ENCODE measurements around the gene C22orf39. TPM values are rescaled to one million over a fixed set of nuclear protein-coding genes. Genes with fewer than 3 reads are reported as not detected.

C22orf39 gene
- total and polyA plus RNA-seq, 4 donors, result 47.9 to 66.4 (median 56.6) TPM

- Histone ChIP-seq H3K4me1 (ENCODE audit: control insufficient read depth, insufficient read depth, low read length) (no peaks in the 10 kb centered on the region), H3K36me3 (ENCODE audit: control insufficient read depth, insufficient read depth, low read length) (peaks cover 68% of the 10 kb centered on the region)
- WGBS (ENCODE audit: insufficient coverage), result 91% methylated on average over 2 of the region's 6 CpGs
Observed at GRCh38 chr22:19396934-19397733, 50.4 kb downstream of the C22orf39 start.

GRCh38 chr22:19396561-19396933 lies 51.0 kb downstream of the C22orf39 start:
- Histone ChIP-seq H3K4me1 (ENCODE audit: control insufficient read depth, insufficient read depth, low read length) (no peaks in the 10 kb centered on the region), H3K27ac (ENCODE audit: low read depth, low read length) (no peak overlapping the region), H3K4me3 (ENCODE audit: low read depth, low read length) (no peak overlapping the region), H3K27me3 (ENCODE audit: control insufficient read depth, insufficient read depth, low read length) (no peaks in the 10 kb centered on the region), H3K9me3 (ENCODE audit: control insufficient read depth, insufficient read depth, low read length) (no peaks in the 10 kb centered on the region), H3K36me3 (ENCODE audit: control insufficient read depth, insufficient read depth, low read length) (peaks cover 71% of the 10 kb centered on the region)
- no peak for DNase-seq (ENCODE audit: low read depth in 4 of 6, low spot score in 6 of 6)
- 83% methylated on average over 6 of the region's 6 CpGs for WGBS (ENCODE audit: insufficient coverage)

More at GRCh38 chr22:19396934-19397733, 50.4 kb downstream of the C22orf39 start:
- Histone ChIP-seq H3K4me3 (ENCODE audit: low read depth, low read length) (no peak overlapping the region), H3K27ac (ENCODE audit: low read depth, low read length) (no peak overlapping the region), H3K27me3 (ENCODE audit: control insufficient read depth, insufficient read depth, low read length) (no peaks in the 10 kb centered on the region), H3K9me3 (ENCODE audit: control insufficient read depth, insufficient read depth, low read length) (no peaks in the 10 kb centered on the region)
- peak in 1 of 6 donors; percentile 49 for DNase-seq (ENCODE audit: low read depth in 4 of 6, low spot score in 6 of 6)

GRCh38 chr22:19395276-19395675 lies 52.2 kb downstream of the C22orf39 start:
- DNase-seq (ENCODE audit: low read depth in 4 of 6, low spot score in 6 of 6), result no peak
- no peaks in the 10 kb centered on the region for H3K4me1 ChIP-seq (ENCODE audit: control insufficient read depth, insufficient read depth, low read length)
- H3K27ac ChIP-seq (ENCODE audit: low read depth, low read length), result no peak overlapping the region
- no peaks in the 10 kb centered on the region for H3K27me3 ChIP-seq (ENCODE audit: control insufficient read depth, insufficient read depth, low read length)
- peaks cover 75% of the 10 kb centered on the region for H3K36me3 ChIP-seq (ENCODE audit: control insufficient read depth, insufficient read depth, low read length)
- no peaks in the 10 kb centered on the region for H3K9me3 ChIP-seq (ENCODE audit: control insufficient read depth, insufficient read depth, low read length)
- WGBS (ENCODE audit: insufficient coverage), result 100% methylated on average over 3 of the region's 4 CpGs
- H3K4me3 ChIP-seq (ENCODE audit: low read depth, low read length), result no peak overlapping the region

- WGBS (ENCODE audit: insufficient coverage), result 98% methylated on average over 7 of the region's 8 CpGs
- DNase-seq (ENCODE audit: low read depth in 4 of 6, low spot score in 6 of 6), result no peak
- peaks cover 82% of the 10 kb centered on the region for H3K36me3 ChIP-seq (ENCODE audit: control insufficient read depth, insufficient read depth, low read length)
Observed at GRCh38 chr22:19394274-19395050, 53.0 kb downstream of the C22orf39 start.

GRCh38 chr22:19393704-19394103 lies 53.8 kb downstream of the C22orf39 start:
- 92% methylated on average over 5 of the region's 5 CpGs for WGBS (ENCODE audit: insufficient coverage)
- DNase-seq (ENCODE audit: low read depth in 4 of 6, low spot score in 6 of 6), result no peak
- no peaks in the 10 kb centered on the region for H3K9me3 ChIP-seq (ENCODE audit: control insufficient read depth, insufficient read depth, low read length)
- no peaks in the 10 kb centered on the region for H3K4me1 ChIP-seq (ENCODE audit: control insufficient read depth, insufficient read depth, low read length)
- H3K36me3 ChIP-seq (ENCODE audit: control insufficient read depth, insufficient read depth, low read length), result peaks cover 83% of the 10 kb centered on the region
- H3K27ac ChIP-seq (ENCODE audit: low read depth, low read length), result no peak overlapping the region
- H3K27me3 ChIP-seq (ENCODE audit: control insufficient read depth, insufficient read depth, low read length), result no peaks in the 10 kb centered on the region
- H3K4me3 ChIP-seq (ENCODE audit: low read depth, low read length), result no peak overlapping the region

More at GRCh38 chr22:19394274-19395050, 53.0 kb downstream of the C22orf39 start:
- Histone ChIP-seq H3K27ac (ENCODE audit: low read depth, low read length) (no peak overlapping the region), H3K27me3 (ENCODE audit: control insufficient read depth, insufficient read depth, low read length) (no peaks in the 10 kb centered on the region), H3K9me3 (ENCODE audit: control insufficient read depth, insufficient read depth, low read length) (no peaks in the 10 kb centered on the region), H3K4me1 (ENCODE audit: control insufficient read depth, insufficient read depth, low read length) (no peaks in the 10 kb centered on the region), H3K4me3 (ENCODE audit: low read depth, low read length) (no peak overlapping the region)

Other genes with a start within 250 kb of the C22orf39 start
- 10 to 100 TPM; 13.0 to 20.9 TPM for gene CLTCL1, start 156.0 kb downstream of the C22orf39 start, total RNA-seq
- gene CLTCL1, start 156.0 kb downstream of the C22orf39 start, polyA plus RNA-seq (ENCODE audit: insufficient read length in 2 of 2), result 10 to 100 TPM; 12.3 to 18.5 TPM
- 10 to 100 TPM; 18.6 to 19.7 TPM for gene HIRA, start 16.0 kb downstream of the C22orf39 start, total RNA-seq
- 10 to 100 TPM; 48.0 to 50.5 TPM for gene HIRA, start 16.0 kb downstream of the C22orf39 start, polyA plus RNA-seq (ENCODE audit: insufficient read length in 2 of 2)
- gene MRPL40, start 15.2 kb downstream of the C22orf39 start, total RNA-seq, result 10 to 100 TPM; 20.2 to 53.8 TPM
- gene MRPL40, start 15.2 kb downstream of the C22orf39 start, polyA plus RNA-seq (ENCODE audit: insufficient read length in 2 of 2), result 10 to 100 TPM; 33.2 to 40.5 TPM
- 10 to 100 TPM; 28.9 to 51.5 TPM for gene UFD1, start 31.5 kb upstream of the C22orf39 start, total RNA-seq
- gene UFD1, start 31.5 kb upstream of the C22orf39 start, polyA plus RNA-seq (ENCODE audit: insufficient read length in 2 of 2), result 10 to 100 TPM; 53.7 to 58.3 TPM
- gene CDC45, start 32.2 kb upstream of the C22orf39 start, total RNA-seq, result 1 to 10 TPM; 4.0 to 7.9 TPM
- gene CDC45, start 32.2 kb upstream of the C22orf39 start, polyA plus RNA-seq (ENCODE audit: insufficient read length in 2 of 2), result 1 to 10 TPM; 7.4 to 8.5 TPM
- 100 to 1,000 TPM in 1 of 2 donors, 10 to 100 TPM in 1; 61.0 to 203 TPM for gene CLDN5, start 76.7 kb upstream of the C22orf39 start, total RNA-seq
- 100 to 1,000 TPM in 1 of 2 donors, 10 to 100 TPM in 1; 98.9 to 103 TPM for gene CLDN5, start 76.7 kb upstream of the C22orf39 start, polyA plus RNA-seq (ENCODE audit: insufficient read length in 2 of 2)

Data from spinal cord (tissue), 10 donors.